ENCODE results near the gene PMEL.

PMEL gene

DNA sequence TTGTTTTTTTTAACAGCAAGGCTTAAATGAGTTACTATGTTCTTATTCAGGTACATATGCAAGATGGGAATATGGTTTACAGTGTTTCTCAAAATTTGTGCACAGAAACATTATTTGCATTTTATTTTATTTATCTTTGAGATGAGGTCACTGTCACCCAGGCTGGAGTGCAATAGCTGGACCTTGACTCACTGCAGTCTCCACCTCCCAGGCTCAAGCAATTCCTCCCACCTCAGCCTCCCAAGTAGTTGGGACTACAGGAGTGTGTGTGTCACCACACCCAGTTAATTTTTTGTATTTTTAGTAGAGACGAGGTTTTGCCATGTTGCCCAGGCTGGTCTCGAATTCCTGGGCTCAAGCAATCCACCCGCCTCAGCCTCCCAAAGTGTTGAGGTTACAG lies 46.8 kb downstream of the PMEL start:
- peak; percentile 82 for DNase-seq

DNA sequence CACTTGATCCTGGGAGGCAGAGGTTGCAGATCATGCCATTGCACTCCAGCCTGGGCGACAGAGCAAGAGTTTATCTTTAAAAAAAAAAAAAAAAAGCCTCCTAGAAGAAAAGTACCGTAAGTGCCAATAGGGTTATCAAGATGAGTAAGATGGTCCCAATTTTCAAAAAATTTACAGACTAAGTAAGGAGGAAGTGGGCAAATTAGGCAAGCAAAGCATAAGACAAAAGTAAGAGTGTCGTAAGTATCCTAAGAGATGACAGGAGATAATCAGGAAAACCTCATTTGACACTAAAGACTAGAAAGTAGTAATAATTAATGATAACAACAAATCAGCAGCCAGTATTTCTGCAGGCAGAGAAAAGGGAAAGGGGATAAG lies 50.4 kb downstream of the PMEL start:
- DNase-seq, result no peak

DNA sequence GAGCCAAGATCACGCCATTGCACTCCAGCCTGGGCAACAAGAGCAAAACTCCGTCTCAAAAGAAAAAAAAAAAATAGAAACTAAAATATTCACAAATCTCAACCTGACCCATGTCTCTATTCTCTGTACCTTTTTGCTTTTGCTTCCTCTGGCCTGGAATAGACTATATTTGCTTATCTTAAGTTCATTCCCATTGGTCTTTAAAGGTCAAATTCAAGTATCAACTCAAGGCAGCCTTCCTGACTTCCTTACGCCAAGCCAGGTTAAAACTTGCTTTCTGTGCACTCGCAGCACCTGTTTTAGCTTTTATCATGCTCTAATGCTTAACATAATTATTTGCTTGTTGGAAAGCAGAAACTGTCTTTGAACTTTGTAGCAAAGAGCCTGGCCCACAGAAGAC lies 52.9 kb downstream of the PMEL start:
- DNase-seq, result no peak

DNA sequence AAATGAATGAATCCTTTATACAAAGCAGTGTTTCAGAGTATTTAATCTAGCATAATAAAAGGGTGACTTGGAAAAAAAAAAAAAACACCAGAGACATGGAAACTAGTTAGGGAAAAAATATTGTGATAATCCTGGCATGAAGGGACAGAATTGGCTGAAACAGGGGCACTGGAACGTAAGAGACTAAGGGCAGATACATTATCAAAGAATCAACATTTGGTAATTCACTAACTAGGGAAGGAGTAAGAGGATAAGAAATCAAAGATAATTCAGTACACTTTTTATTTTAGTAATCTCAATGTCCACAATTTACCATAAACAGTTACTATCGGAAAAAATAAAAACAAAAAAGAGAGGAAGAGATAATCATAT lies 56.3 kb downstream of the PMEL start:
- no peak for DNase-seq

DNA sequence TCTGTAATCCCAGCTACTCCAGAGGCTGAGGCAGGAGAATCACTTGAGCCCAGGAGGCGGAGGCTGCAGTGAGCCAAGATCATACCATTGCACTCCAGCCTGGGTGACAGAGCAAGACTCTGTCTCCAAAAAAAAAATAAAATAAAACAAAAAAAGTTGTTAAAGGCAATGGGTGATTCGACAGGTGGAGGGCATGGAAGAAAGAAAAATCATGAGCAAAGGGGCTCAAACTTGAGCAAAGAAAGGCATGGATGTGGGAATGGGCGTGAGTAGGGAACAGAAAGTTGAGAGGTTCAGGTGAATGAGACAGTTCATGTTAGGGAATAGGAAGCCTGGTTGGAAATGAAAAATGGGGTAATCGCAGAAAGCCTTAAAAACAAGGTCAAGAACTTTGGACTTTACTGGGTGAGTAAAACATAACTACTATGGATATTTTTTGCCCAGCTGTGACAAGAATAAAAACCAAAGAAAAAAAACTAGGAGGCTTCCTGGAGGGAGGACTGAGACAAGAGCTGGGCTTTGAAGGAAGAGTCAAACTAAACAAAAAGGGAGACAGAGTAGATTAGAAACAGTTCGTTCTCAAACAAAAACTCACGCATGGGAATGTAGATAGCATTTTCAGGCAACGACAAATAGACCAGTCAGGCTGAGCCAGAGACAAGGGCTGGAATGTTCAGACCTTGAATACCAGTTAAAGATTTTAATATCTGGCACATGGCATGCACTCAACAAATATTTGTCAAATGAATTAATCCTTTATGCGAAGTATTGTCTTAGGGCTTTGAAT lies 56.9 kb downstream of the PMEL start:
- DNase-seq, result peak; percentile 33

DNA sequence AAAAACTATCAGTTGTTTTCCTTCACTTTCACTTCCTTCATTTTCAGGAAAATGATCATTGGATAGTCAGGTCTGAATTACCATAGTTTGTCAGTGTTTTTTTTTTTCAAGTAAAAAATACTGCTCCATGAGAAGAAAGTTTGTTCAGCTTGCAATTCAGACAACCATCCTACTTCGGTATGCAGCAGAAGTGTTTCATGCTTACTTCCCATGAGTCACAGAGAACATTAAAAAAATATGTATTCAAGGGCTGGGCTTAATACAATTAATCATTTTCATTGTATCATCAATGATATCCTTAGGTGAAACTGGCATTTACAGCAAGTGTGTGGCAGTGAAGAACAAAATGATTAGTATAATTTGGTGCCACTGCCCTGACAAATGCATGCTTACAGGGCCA lies 59.8 kb downstream of the PMEL start:
- DNase-seq, result peak; percentile 58
